Vagina (tissue), 2 donors: Measurements from ENCODE around the gene STOML1. TPM values are rescaled to one million over a fixed set of nuclear protein-coding genes. Genes with fewer than 3 reads are reported as not detected.

Experiments used
- DNase-seq, 2 donors: peaks; one replicate each; pipeline ENCODE4 v3.0.0-alpha.2; 2017; ENCODE audit errors: extremely low spot score in 2 of 2
- H3K27ac ChIP-seq: fragments of 200-600 bp; sonication (generic); one replicate; pipeline ENCODE4 v1.5.1; 2019
- H3K27me3 ChIP-seq: fragments of 200-600 bp; sonication (generic); one replicate; pipeline ENCODE4 v1.5.1; 2019
- H3K36me3 ChIP-seq, 2 donors: fragments of 200-600 bp; sonication (generic); one replicate each; pipeline ENCODE4 v1.5.1; 2017 to 2019
- H3K4me1 ChIP-seq: fragments of 200-600 bp; sonication (generic); one replicate; pipeline ENCODE4 v1.5.1; 2019
- H3K4me3 ChIP-seq, 2 donors: fragments of 200-600 bp; sonication (generic); 1 replicate in 1 of 2; 2 replicates in 1 of 2; pipeline ENCODE4 v1.5.1; 2016 to 2019
- H3K9me3 ChIP-seq: fragments of 200-600 bp; sonication (generic); one replicate; pipeline ENCODE4 v1.5.1; 2019
- CTCF ChIP-seq, 3 experiments: fragments of 450-650 bp in 2 of 3; fragments of 200-600 bp in 1 of 3; sonication (generic) in 1 of 3; IDR thresholded peaks; one replicate each; pipeline ENCODE4 v1.5.1; 2017 to 2019; ENCODE audit warnings: antibody characterized with exemption in 3 of 3, mild to moderate bottlenecking in 2 of 3, moderate library complexity in 2 of 3
- POLR2A ChIP-seq, 2 donors: fragments of 450-650 bp; IDR thresholded peaks; one replicate each; pipeline ENCODE4 v1.6.1; 2017; ENCODE audit warnings: antibody characterized with exemption in 2 of 2, mild to moderate bottlenecking in 2 of 2, moderate library complexity in 2 of 2
- POLR2AphosphoS5 ChIP-seq, 2 donors: sonication (generic); formaldehyde crosslinking; IDR thresholded peaks; one replicate each; pipeline ENCODE4 v1.9.0; 2017; ENCODE audit warnings: antibody characterized with exemption in 2 of 2, mild to moderate bottlenecking in 2 of 2, low read depth in 1 of 2; ENCODE audit not compliant: insufficient read depth in 1 of 2
- intact Hi-C: fragments of 100-400 bp; cut with DNase I; formaldehyde crosslinking; loops from one replicate; pipeline ENCODE4 v1.15.1; 2023
- total RNA-seq: library from RNA; depleted of rRNA; stranded (reverse); fragments of >200 nt; gene quantifications from one replicate; pipeline ENCODE4 v1.2.3, GENCODE V29; 2016

Gene STOML1
- total RNA-seq, 1 donor from 2014 or later, result 15.0 TPM

DNA sequence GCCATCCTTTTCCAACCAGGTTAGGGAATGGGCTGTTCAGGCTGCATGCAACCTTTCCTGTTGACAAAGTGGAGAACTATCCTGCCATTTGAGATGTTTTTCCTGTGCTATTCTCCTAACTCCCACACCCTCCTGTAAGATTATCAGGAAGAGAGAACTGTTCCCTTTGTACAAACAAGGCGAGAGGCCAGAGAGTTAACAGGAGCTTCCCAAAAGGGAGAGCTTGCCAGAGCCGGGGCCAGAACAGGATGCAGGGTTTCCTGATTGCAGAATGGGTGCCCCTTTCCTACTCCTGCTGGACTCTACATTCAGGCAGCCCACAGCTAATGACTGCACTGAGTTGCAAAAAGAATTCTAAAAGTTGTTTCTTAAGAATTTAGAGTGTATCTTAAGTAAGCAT lies 19.5 kb upstream of the STOML1 start:
- Histone ChIP-seq H3K9me3 (no peaks in the 10 kb centered on the region), H3K36me3 (no peaks in the 10 kb centered on the region), H3K4me1 (peaks cover 73% of the 10 kb centered on the region), H3K27me3 (no peaks in the 10 kb centered on the region), H3K4me3 (no peak overlapping the region), H3K27ac (peak overlapping the region; percentile 25)
- intact Hi-C loops, result no loop called here
- no peak for DNase-seq
- no peak for TF ChIP-seq POLR2A (IDR thresholded peaks at IDR 0.05)
- peak in 1 of 2 donors; percentile 93 for TF ChIP-seq POLR2AphosphoS5 (IDR thresholded peaks at IDR 0.05; ENCODE audit: insufficient read depth in 1 of 2, low read depth in 1 of 2)
- no peak for TF ChIP-seq CTCF (IDR thresholded peaks at IDR 0.05)

DNA sequence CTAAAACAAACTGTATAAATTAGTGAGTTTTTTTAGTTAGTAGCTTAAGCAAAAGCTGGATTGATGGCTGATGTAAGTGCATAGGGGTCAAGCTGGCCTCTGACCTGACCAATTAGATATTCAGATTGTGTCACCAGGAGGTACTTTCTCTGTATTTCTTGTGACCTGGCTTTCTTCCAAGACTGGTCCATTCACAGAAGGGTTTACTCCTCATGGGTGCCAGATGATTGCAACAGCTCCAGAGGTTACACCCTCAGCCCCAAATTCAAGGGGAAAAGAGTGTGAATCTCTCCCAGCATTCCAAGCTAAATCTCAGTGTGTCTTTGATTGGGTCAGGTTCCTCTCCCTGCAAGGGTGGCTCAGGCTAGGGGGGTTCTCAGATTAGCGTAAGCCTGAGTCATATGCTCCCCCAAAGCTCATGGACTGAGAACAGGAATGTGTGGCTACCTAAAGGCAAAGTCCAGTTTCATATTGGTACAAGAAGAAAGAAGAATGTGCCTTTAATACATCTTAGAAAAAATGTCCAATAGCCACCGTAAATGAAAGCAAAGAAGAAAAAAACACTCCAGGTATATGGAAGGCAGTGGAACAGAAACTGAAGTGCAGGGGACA lies 18.9 kb upstream of the STOML1 start:
- Histone ChIP-seq H3K4me3 (no peak overlapping the region), H3K36me3 (peaks cover 0 to under 1% of the 10 kb centered on the region in 2 donors), H3K27me3 (no peaks in the 10 kb centered on the region), H3K9me3 (no peaks in the 10 kb centered on the region), H3K27ac (peak overlapping the region; percentile 38), H3K4me1 (peaks cover 79% of the 10 kb centered on the region)
- DNase-seq, result no peak
- intact Hi-C loops, result no loop called here
- TF ChIP-seq POLR2A (IDR thresholded peaks at IDR 0.05), result no peak
- no peak for TF ChIP-seq CTCF (IDR thresholded peaks at IDR 0.05)
- no peak for TF ChIP-seq POLR2AphosphoS5 (IDR thresholded peaks at IDR 0.05; ENCODE audit: insufficient read depth in 1 of 2, low read depth in 1 of 2)

DNA sequence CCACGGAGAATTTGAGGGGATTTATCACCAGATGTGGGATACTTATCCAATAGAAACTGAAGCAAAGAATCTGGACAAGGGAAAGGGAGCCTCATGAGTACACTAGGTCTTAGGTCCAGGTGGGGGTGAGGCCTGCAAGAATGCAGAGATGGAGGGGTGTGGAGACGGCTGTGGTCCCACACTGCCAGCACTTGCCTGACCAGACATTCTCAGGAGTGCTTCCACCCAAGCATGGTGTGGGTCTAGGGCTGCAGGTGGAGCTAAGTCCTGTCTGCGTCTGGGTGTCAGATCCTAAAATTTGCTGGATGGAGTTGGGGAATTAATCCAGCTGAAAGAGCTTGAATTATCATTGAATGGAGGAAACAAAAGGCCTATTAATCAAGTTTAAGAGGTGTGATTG lies 16.8 kb upstream of the STOML1 start:
- Histone ChIP-seq H3K4me1 (peaks cover 82% of the 10 kb centered on the region), H3K4me3 (no peak overlapping the region), H3K36me3 (peaks cover 0 to 13% of the 10 kb centered on the region in 2 donors), H3K27me3 (no peaks in the 10 kb centered on the region), H3K9me3 (no peaks in the 10 kb centered on the region), H3K27ac (peak overlapping the region; percentile 65)
- TF ChIP-seq CTCF (IDR thresholded peaks at IDR 0.05) (no peak), POLR2AphosphoS5 (IDR thresholded peaks at IDR 0.05; ENCODE audit: insufficient read depth in 1 of 2, low read depth in 1 of 2) (no peak), POLR2A (IDR thresholded peaks at IDR 0.05) (no peak)
- intact Hi-C loops, result no loop called here
- no peak for DNase-seq

DNA sequence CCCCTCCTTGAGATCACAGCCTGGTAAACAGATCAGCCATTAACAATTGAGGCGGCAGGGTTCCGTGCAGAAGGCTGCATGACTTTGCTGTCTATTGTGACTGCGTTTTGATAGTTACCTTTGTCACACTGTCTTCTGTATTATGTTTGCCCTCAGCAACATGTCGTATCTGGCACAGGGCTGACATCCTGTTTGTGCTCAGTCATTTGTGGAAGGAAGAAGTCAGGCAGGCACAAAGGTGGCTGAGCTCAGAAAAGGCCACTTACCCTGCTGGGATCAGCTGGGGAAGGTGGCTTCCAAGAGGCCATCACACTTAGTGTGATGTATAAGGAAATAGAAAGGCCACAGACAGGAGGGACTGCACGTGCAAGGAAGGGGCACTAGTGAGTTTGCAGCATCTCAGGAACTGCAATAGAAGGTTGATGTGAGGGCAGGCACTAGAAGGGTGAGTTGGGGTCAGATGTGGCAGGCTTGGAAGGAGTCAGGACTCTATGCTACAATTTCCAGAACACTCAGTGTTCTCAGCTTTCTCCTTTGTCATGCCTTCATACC lies 15.8 kb upstream of the STOML1 start:
- Histone ChIP-seq H3K27me3 (no peaks in the 10 kb centered on the region), H3K9me3 (no peaks in the 10 kb centered on the region), H3K27ac (peak overlapping the region; percentile 65), H3K36me3 (peaks cover 0 to 19% of the 10 kb centered on the region in 2 donors), H3K4me3 (no peak overlapping the region), H3K4me1 (peaks cover 74% of the 10 kb centered on the region)
- no peak for TF ChIP-seq CTCF (IDR thresholded peaks at IDR 0.05)
- TF ChIP-seq POLR2AphosphoS5 (IDR thresholded peaks at IDR 0.05; ENCODE audit: insufficient read depth in 1 of 2, low read depth in 1 of 2), result no peak
- intact Hi-C loops, result no loop called here
- DNase-seq, result no peak
